SH-SY5Y (cell line): ENCODE results near the gene CEP104.

Experiments used
- GATA2 ChIP-seq: IDR thresholded peaks from 2 replicates; pipeline ENCODE4 v1.6.1; 2011; ENCODE audit warnings: mild to moderate bottlenecking, low read depth, low read length
- GATA3 ChIP-seq: IDR thresholded peaks from 2 replicates; pipeline ENCODE4 v1.6.1; 2011; ENCODE audit warnings: low read depth, mild to moderate bottlenecking, low read length, moderate library complexity

GRCh38 chr1:3876716-3877115 lies 19.7 kb upstream of the CEP104 start:
- no peak for TF ChIP-seq GATA2
- TF ChIP-seq GATA3 = no peak
